ENCODE data around the gene ENTHD1.

- TF ChIP-seq POLR2A (IDR thresholded peaks at IDR 0.05; ENCODE audit: control extremely low read depth in 1 of 2, low read depth in 2 of 2, low read length in 2 of 2) = no peak
- TF ChIP-seq EZH2 (IDR thresholded peaks at IDR 0.05; ENCODE audit: low read depth, low read length, severe bottlenecking) = no peak
- no peak for TF ChIP-seq TAF1 (IDR thresholded peaks at IDR 0.05; ENCODE audit: low read depth, low read length)
- TF ChIP-seq ZNF274 (IDR thresholded peaks at IDR 0.05; ENCODE audit: borderline replicate concordance, extremely low read depth, low read length) = no peak
- no peak for TF ChIP-seq RFX5 (IDR thresholded peaks at IDR 0.05; ENCODE audit: borderline replicate concordance, low read depth, low read length)
- TF ChIP-seq, protein P1, sequence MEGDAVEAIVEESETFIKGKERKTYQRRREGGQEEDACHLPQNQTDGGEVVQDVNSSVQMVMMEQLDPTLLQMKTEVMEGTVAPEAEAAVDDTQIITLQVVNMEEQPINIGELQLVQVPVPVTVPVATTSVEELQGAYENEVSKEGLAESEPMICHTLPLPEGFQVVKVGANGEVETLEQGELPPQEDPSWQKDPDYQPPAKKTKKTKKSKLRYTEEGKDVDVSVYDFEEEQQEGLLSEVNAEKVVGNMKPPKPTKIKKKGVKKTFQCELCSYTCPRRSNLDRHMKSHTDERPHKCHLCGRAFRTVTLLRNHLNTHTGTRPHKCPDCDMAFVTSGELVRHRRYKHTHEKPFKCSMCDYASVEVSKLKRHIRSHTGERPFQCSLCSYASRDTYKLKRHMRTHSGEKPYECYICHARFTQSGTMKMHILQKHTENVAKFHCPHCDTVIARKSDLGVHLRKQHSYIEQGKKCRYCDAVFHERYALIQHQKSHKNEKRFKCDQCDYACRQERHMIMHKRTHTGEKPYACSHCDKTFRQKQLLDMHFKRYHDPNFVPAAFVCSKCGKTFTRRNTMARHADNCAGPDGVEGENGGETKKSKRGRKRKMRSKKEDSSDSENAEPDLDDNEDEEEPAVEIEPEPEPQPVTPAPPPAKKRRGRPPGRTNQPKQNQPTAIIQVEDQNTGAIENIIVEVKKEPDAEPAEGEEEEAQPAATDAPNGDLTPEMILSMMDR (IDR thresholded peaks at IDR 0.05; ENCODE audit: control extremely low read depth in 1 of 3, insufficient read depth in 1 of 3, low read depth in 1 of 3, low read length in 3 of 3) = no peak
- TF ChIP-seq EP300 (IDR thresholded peaks at IDR 0.05; ENCODE audit: borderline replicate concordance in 1 of 2, low read depth in 2 of 2, low read length in 2 of 2) = no peak
- TF ChIP-seq RAD21 (IDR thresholded peaks at IDR 0.05 in 1 of 2, conservative IDR thresholded peaks at IDR 0.05 in 1 of 2; ENCODE audit: low read depth in 2 of 2, low read length in 2 of 2) = no peak
Measured at GRCh38 chr22:39908737-39909136, 15.2 kb upstream of the ENTHD1 start.

Data from H1 (cell line).